SK-N-SH (cell line): ENCODE data around the gene IL36G. TPM values are rescaled to one million over a fixed set of nuclear protein-coding genes. Genes with fewer than 3 reads are reported as not detected.

ENCODE experiments used
- CTCF ChIA-PET: fragments of 300-600, 350-600 bp; formaldehyde crosslinking; extraction: SDS; loops from one replicate; lab custom pipeline; 2021; lab: Yijun Ruan, JAX
- POLR2A ChIA-PET: fragments of 350-600 bp; sonication (Branson Sonifier 250); formaldehyde crosslinking; extraction: SDS; loops from one replicate; lab custom pipeline; 2020; ENCODE audit warnings: antibody characterized with exemption, inconsistent platforms; lab: Yijun Ruan, JAX
- DNase-seq: peaks from one replicate; pipeline ENCODE4 v3.0.0; 2012
- H2AFZ ChIP-seq: fragments of 200-600 bp; sonication (generic); 2 replicates; pipeline ENCODE4 v1.8.1; 2016; ENCODE audit warnings: antibody characterized with exemption, mild to moderate bottlenecking, low read depth
- H3F3A ChIP-seq: fragments of 200-600 bp; sonication (generic); replicated peaks from 2 replicates; pipeline ENCODE3; 2016; ENCODE audit warnings: antibody characterized with exemption, mild to moderate bottlenecking; ENCODE audit not compliant: insufficient read depth
- H3K27ac ChIP-seq, 2 experiments: fragments of 200-500 bp in 1 of 2; fragments of 200-600 bp in 1 of 2; sonication (Bioruptor generic) in 1 of 2; sonication (generic), shearing (Covaris generic) in 1 of 2; 2 replicates each; pipeline versions ENCODE4 v1.5.1 to v1.6.1; 2014 to 2016; ENCODE audit warnings: low read depth in 2 of 2, inconsistent platforms in 1 of 2, low read length in 1 of 2, mild to moderate bottlenecking in 1 of 2, mixed read lengths in 1 of 2
- H3K27me3 ChIP-seq: fragments of 200-600 bp; sonication (generic), shearing (Covaris generic); 2 replicates; pipeline ENCODE4 v1.6.1; 2016; ENCODE audit warnings: mixed run types; ENCODE audit not compliant: insufficient read depth
- H3K36me3 ChIP-seq, 2 experiments: fragments of 200-500 bp in 1 of 2; fragments of 200-600 bp in 1 of 2; sonication (Bioruptor generic) in 1 of 2; sonication (generic) in 1 of 2; replicated peaks in 1 of 2; 2 replicates each; pipeline versions ENCODE3 to v1.5.1; 2014 to 2016; ENCODE audit warnings: low read length in 1 of 2, mild to moderate bottlenecking in 1 of 2; ENCODE audit not compliant: insufficient read depth in 2 of 2, control insufficient read depth in 1 of 2
- H3K4me1 ChIP-seq, 2 experiments: fragments of 200-500 bp in 1 of 2; fragments of 200-600 bp in 1 of 2; sonication (Bioruptor generic) in 1 of 2; sonication (generic), shearing (Covaris generic) in 1 of 2; 2 replicates each; pipeline versions ENCODE4 v1.5.1 to v1.6.1; 2014 to 2016; ENCODE audit warnings: low read depth in 1 of 2, low read length in 1 of 2, mixed run types in 1 of 2; ENCODE audit not compliant: insufficient read depth in 2 of 2, control insufficient read depth in 1 of 2
- H3K4me2 ChIP-seq: fragments of 200-600 bp; sonication (generic), shearing (Covaris generic); 2 replicates; pipeline ENCODE4 v1.6.1; 2017; ENCODE audit warnings: mixed run types
- H3K4me3 ChIP-seq, 2 experiments: fragments of 200-500 bp in 1 of 2; fragments of 200-600 bp in 1 of 2; sonication (Bioruptor generic) in 1 of 2; sonication (generic), shearing (Covaris generic) in 1 of 2; 2 replicates each; pipeline versions ENCODE4 v1.5.1 to v1.8.1; 2014 to 2016; ENCODE audit warnings: low read depth in 2 of 2, inconsistent platforms in 1 of 2, low read length in 1 of 2, mild to moderate bottlenecking in 1 of 2, mixed read lengths in 1 of 2, moderate library complexity in 1 of 2
- H3K79me2 ChIP-seq: fragments of 200-600 bp; sonication (generic); 2 replicates; pipeline ENCODE4 v1.8.1; 2017; ENCODE audit warnings: mild to moderate bottlenecking; ENCODE audit not compliant: insufficient read depth
- H3K9ac ChIP-seq: fragments of 200-600 bp; sonication (generic); 2 replicates; pipeline ENCODE4 v1.6.1; 2017; ENCODE audit warnings: mixed run types
- H3K9me2 ChIP-seq: fragments of 200-600 bp; sonication (generic); 2 replicates; pipeline ENCODE4 v1.6.1; 2017; ENCODE audit warnings: mixed run types
- H3K9me3 ChIP-seq: fragments of 200-600 bp; sonication (generic); 2 replicates; pipeline ENCODE4 v1.6.1; 2017; ENCODE audit warnings: mixed run types, mild to moderate bottlenecking, moderate library complexity
- H4K20me1 ChIP-seq: fragments of 200-600 bp; sonication (generic); 2 replicates; pipeline ENCODE4 v1.6.1; 2017; ENCODE audit warnings: mild to moderate bottlenecking, mixed run types; ENCODE audit not compliant: insufficient read depth
- ELF1 ChIP-seq: IDR thresholded peaks from 2 replicates; pipeline ENCODE4 v1.4.0; 2012
- EP300 ChIP-seq, 2 experiments: IDR thresholded peaks; 2 replicates each; pipeline versions ENCODE4 v1.4.0 to v1.6.1; 2012; ENCODE audit warnings: borderline replicate concordance in 1 of 2, low read depth in 1 of 2, low read length in 1 of 2
- EZH2phosphoT487 ChIP-seq: fragments of 200-600 bp; sonication (generic); IDR thresholded peaks from 2 replicates; pipeline ENCODE4 v1.6.1; 2017; ENCODE audit warnings: low read depth, mixed run types, mild to moderate bottlenecking, antibody characterized with exemption, moderate library complexity, borderline replicate concordance
- FOSL2 ChIP-seq: IDR thresholded peaks from 2 replicates; pipeline ENCODE4 v1.4.0; 2012; ENCODE audit warnings: low read depth, mild to moderate bottlenecking, moderate library complexity, borderline replicate concordance
- FOXJ3 ChIP-seq: sonication (generic); formaldehyde crosslinking; IDR thresholded peaks from 2 replicates; pipeline ENCODE4 v1.5.1; 2020; ENCODE audit warnings: mild to moderate bottlenecking, missing genetic modification reagents
- GABPA ChIP-seq: IDR thresholded peaks from 2 replicates; pipeline ENCODE4 v1.4.0; 2012; ENCODE audit warnings: low read depth, mild to moderate bottlenecking
- GATA2 ChIP-seq: sonication (generic); formaldehyde crosslinking; IDR thresholded peaks from 2 replicates; pipeline ENCODE4 v1.5.0; 2020; ENCODE audit warnings: mild to moderate bottlenecking, missing genetic modification reagents
- IRF3 ChIP-seq: fragments of 150-350 bp; IDR thresholded peaks from 2 replicates; pipeline ENCODE4 v1.6.1; 2016; ENCODE audit warnings: mild to moderate bottlenecking, low read depth, low read length
- MEF2A ChIP-seq: IDR thresholded peaks from 2 replicates; pipeline ENCODE4 v1.4.0; 2012; ENCODE audit warnings: low read depth, borderline replicate concordance
- MXI1 ChIP-seq: IDR thresholded peaks from 2 replicates; pipeline ENCODE4 v1.6.1; 2012; ENCODE audit warnings: mild to moderate bottlenecking, low read depth, low read length, improper control_type of control experiment
- NFIC ChIP-seq: IDR thresholded peaks from 2 replicates; pipeline ENCODE4 v1.4.0; 2012; ENCODE audit warnings: borderline replicate concordance
- POLR2AphosphoS5 ChIP-seq: IDR thresholded peaks from 2 replicates; pipeline ENCODE4 v1.6.1; 2012; ENCODE audit warnings: low read depth, low read length
- REST ChIP-seq: IDR thresholded peaks from 2 replicates; pipeline ENCODE4 v1.6.1; 2012; ENCODE audit warnings: mild to moderate bottlenecking, low read depth, low read length, moderate library complexity
- RFX5 ChIP-seq: IDR thresholded peaks from 2 replicates; pipeline ENCODE4 v1.6.1; 2012; ENCODE audit warnings: mild to moderate bottlenecking, improper control_type of control experiment, low read length
- SIN3A ChIP-seq: IDR thresholded peaks from 2 replicates; pipeline ENCODE4 v1.6.1; 2012; ENCODE audit warnings: low read depth, mild to moderate bottlenecking, low read length, moderate library complexity, borderline replicate concordance
- SMC3 ChIP-seq: IDR thresholded peaks from 2 replicates; pipeline ENCODE4 v1.6.1; 2012; ENCODE audit warnings: low read depth, low read length, improper control_type of control experiment
- TCF12 ChIP-seq: IDR thresholded peaks from 2 replicates; pipeline ENCODE4 v1.4.0; 2012
- ZBTB33 ChIP-seq: IDR thresholded peaks from 2 replicates; pipeline ENCODE4 v1.4.0; 2012; ENCODE audit warnings: low read depth, borderline replicate concordance
- WGBS: methylation state at CpG from one replicate; pipeline ENCODE4 v1.1.6; 2017; ENCODE audit warnings: low lambda C conversion rate; 5-methylcytosine and 5-hydroxymethylcytosine counted together
- polyA plus RNA-seq, 3 experiments: library from polyadenylated mRNA; depleted of rRNA; stranded (reverse); fragments of >200 nt; gene quantifications; 2 replicates each; pipeline ENCODE4 v1.2.3, GENCODE V29; 2012

The IL36G gene
- polyA plus RNA-seq, 1 of the 3 experiments (the other 2 are of a cell fraction): not detected

GRCh38 chr2:112989611-112990010 lies 11.8 kb downstream of the IL36G start:
- H3K9me2 ChIP-seq: no peaks in the 10 kb centered on the region
- H3F3A ChIP-seq: no peaks in the 10 kb centered on the region
- no peak overlapping the region for H3K27ac ChIP-seq
- H2AFZ ChIP-seq: no peak overlapping the region
- H3K4me1 ChIP-seq: no peaks in the 10 kb centered on the region
- 3% methylated on average over 3 of the region's 3 CpGs for WGBS
- no peak for TF ChIP-seq TCF12
- TF ChIP-seq REST: no peak
- TF ChIP-seq MEF2A: no peak
- no peak for TF ChIP-seq ZBTB33
- POLR2A ChIA-PET: no interaction called here
- CTCF ChIA-PET: no interaction called here
- no peak overlapping the region for H3K4me3 ChIP-seq
- no peak for DNase-seq
- H3K9ac ChIP-seq: no peak overlapping the region
- H3K9me3 ChIP-seq: no peaks in the 10 kb centered on the region
- H3K27me3 ChIP-seq: no peaks in the 10 kb centered on the region
- H3K4me2 ChIP-seq: no peak overlapping the region
- H3K36me3 ChIP-seq: no peaks in the 10 kb centered on the region
- H3K79me2 ChIP-seq: no peaks in the 10 kb centered on the region
- H4K20me1 ChIP-seq: no peaks in the 10 kb centered on the region

GRCh38 chr2:112993831-112994230 lies 16.0 kb downstream of the IL36G start:
- ChIA-PET CTCF (interaction anchor here (0.8 to 1.3 kb wide), 2 partner anchors 35 to 71 kb away, joined by 3 to 4 read pairs; no protein-coding TSS in a partner anchor), POLR2A (no interaction called here)
- no peak for DNase-seq
- H3K4me2 ChIP-seq: no peak overlapping the region
- no peaks in the 10 kb centered on the region for H3F3A ChIP-seq
- H3K27ac ChIP-seq: no peak overlapping the region
- H3K36me3 ChIP-seq: no peaks in the 10 kb centered on the region
- no peaks in the 10 kb centered on the region; the same call in 1 of the 2 replicates for H3K27me3 ChIP-seq
- no peaks in the 10 kb centered on the region for H3K9me2 ChIP-seq
- no peaks in the 10 kb centered on the region; the same call in 1 of the 2 replicates for H3K79me2 ChIP-seq
- H2AFZ ChIP-seq: no peak overlapping the region
- H3K9me3 ChIP-seq: no peaks in the 10 kb centered on the region
- no peaks in the 10 kb centered on the region for H3K4me1 ChIP-seq
- no peaks in the 10 kb centered on the region for H4K20me1 ChIP-seq
- no peak overlapping the region for H3K4me3 ChIP-seq
- H3K9ac ChIP-seq: no peak overlapping the region
- TF ChIP-seq FOXJ3 (CRISPR knock-in tag) (no peak), EP300 (IDR thresholded peaks at IDR 0.05; ENCODE audit: borderline replicate concordance in 1 of 2, low read depth in 1 of 2, low read length in 1 of 2) (no peak), SIN3A (no peak), MEF2A (no peak), EZH2phosphoT487 (no peak), RFX5 (no peak), REST (no peak), POLR2AphosphoS5 (no peak), GATA2 (CRISPR knock-in tag) (no peak), NFIC (no peak), GABPA (no peak), MXI1 (no peak), SMC3 (no peak), IRF3 (no peak), FOSL2 (no peak), ELF1 (no peak)
